GM12873 (cell line): ENCODE data around the gene SOAT2.

Source experiments
- TF ChIP-seq, protein P1 (sequence below): IDR thresholded peaks from 2 replicates; pipeline ENCODE4 v1.5.1; 2012; ENCODE audit warnings: low read depth, mild to moderate bottlenecking, moderate library complexity, low read length, control low read depth; ENCODE audit not compliant: insufficient read depth; ENCODE audit errors: missing control alignments

Gene SOAT2

DNA sequence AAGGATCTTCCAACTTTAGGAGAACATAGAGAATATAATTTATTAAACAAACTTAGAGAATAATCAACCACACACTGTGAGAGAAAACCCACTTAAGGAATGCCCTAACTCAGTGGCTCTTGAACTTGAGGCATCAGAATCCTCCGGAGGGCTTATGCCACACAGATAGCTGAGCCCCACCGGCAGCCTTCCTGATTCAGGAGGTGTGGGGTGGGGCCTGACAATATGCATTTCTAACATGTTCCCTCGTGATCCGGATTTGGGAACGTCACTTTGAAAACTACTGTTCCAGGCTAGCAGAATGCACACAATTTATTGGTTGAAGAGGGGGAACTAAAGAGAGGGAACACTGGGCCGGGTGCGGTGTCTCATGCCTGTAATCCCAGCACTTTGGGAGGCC is 2.0 kb upstream of the SOAT2 start:
- TF ChIP-seq, protein P1, sequence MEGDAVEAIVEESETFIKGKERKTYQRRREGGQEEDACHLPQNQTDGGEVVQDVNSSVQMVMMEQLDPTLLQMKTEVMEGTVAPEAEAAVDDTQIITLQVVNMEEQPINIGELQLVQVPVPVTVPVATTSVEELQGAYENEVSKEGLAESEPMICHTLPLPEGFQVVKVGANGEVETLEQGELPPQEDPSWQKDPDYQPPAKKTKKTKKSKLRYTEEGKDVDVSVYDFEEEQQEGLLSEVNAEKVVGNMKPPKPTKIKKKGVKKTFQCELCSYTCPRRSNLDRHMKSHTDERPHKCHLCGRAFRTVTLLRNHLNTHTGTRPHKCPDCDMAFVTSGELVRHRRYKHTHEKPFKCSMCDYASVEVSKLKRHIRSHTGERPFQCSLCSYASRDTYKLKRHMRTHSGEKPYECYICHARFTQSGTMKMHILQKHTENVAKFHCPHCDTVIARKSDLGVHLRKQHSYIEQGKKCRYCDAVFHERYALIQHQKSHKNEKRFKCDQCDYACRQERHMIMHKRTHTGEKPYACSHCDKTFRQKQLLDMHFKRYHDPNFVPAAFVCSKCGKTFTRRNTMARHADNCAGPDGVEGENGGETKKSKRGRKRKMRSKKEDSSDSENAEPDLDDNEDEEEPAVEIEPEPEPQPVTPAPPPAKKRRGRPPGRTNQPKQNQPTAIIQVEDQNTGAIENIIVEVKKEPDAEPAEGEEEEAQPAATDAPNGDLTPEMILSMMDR: no peak

DNA sequence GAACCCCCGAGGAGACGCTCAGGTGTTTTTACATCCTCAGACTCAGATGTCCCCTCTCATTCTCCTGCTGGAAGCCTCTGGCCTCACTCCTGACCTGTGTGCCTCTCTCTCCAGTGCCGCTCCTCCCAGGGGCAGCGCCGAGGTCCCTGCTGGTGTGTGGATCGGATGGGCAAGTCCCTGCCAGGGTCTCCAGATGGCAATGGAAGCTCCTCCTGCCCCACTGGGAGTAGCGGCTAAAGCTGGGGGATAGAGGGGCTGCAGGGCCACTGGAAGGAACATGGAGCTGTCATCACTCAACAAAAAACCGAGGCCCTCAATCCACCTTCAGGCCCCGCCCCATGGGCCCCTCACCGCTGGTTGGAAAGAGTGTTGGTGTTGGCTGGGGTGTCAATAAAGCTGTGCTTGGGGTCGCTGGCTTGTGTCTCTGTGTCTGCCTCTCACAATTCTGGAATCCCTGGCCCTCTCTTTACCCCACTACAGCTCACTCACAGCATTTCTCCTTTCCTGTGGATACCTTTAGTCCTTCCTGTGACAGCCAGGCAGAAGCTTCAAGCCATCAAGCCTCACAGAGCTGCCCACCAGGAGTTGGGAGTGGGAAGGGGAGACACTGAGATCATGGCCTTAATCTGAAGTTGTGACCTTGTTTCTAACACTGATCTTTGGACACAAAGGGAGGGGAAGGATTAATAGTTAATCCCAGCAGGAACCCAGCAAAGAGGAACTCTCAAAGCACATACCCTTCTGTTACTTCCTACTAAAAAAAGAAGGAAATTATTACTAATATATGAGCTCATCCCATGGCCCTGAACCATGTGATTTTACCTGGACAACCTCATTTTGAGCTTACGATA is 1.1 kb upstream of the SOAT2 start:
- TF ChIP-seq, protein P1: no peak

DNA sequence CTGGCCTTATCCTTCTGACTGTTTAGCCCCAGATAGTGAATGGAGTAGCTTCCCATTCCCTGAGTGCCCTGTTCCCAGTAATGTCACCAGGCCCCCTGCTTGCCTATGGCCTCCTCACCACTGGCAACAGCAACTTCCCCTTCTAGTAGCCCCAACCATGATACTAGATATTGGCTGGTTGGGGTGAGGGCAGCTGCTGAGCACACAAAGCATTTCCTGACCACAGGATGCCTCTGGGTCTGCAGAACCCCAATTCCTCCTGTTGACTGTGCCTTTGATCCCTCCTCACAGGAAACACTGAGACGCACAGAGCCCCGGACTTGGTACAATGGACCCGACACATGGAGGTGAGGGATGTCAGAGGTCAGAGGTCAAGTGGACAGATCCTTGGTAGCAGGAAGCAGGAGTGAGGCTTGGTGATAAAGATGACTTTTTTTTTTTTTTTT is 597 bp downstream of the SOAT2 start:
- TF ChIP-seq, protein P1: no peak

DNA sequence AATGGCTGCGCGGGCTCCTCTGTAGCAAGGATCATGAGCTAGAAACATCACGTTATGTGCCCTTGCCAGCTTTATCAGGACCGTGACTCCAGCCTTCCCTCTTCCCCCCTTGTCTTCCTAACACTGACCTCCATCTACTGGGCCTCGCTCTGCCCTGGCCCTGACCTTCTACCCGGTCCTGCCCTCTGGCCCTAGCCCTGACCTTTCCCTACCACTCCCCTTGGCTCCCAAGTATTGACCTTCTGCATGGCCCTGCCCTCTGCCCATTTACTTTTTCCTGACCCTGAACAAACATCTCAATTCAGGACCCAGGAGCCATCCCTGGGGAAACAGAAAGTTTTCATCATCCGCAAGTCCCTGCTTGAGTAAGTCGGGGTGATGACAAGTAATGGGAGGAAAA is 2.0 kb downstream of the SOAT2 start:
- TF ChIP-seq, protein P1: no peak

DNA sequence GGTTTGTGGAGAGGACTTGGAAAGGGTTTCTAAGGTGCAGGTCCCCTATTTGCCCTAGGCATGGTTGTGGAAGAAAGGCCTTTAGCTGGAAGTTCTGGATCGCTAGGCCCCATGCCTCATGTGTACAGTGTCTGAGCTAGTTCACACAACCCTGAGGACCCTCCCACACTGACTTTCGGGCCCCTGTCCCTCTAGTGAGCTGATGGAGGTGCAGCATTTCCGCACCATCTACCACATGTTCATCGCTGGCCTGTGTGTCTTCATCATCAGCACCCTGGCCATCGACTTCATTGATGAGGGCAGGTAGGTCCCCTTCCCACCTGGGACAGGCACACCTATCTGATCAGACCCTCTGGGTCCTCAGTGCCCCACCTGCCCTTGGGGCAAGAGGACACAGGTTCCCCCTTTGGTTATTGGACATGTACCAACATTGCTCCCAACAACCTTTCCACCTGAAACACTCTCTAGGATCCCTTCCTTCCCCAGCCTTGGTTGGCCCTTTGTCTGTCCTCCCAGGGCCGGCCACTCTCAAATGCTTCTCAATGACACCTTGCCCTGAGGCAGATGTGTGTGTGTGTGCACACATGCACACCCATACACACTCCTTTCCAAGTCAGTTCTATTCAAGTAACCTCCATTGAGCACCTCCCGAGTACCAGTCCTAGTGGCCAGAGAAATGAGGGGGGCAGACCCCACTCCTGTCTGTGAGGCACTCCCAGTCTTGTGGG is 2.6 kb downstream of the SOAT2 start:
- TF ChIP-seq, protein P1: no peak

DNA sequence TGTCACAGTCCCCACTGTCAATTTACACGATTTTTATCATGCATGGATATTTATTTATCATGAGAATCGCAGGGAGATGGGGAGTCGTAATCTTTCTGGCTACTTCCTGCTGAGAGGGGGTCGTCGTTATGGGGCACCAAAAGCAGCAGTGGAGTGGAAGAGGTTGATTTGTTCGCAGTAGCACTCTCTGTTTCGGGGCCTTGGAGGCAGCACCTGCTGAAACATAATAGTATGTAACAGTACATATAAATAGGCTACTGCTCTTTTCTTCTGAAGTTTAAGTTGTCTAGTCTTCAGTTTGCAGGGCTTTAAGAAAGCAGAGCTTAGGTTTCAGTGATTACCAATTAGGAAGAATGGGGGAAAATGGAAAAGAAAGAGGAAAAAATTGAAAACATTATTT is 3.8 kb downstream of the SOAT2 start:
- TF ChIP-seq, protein P1: no peak

DNA sequence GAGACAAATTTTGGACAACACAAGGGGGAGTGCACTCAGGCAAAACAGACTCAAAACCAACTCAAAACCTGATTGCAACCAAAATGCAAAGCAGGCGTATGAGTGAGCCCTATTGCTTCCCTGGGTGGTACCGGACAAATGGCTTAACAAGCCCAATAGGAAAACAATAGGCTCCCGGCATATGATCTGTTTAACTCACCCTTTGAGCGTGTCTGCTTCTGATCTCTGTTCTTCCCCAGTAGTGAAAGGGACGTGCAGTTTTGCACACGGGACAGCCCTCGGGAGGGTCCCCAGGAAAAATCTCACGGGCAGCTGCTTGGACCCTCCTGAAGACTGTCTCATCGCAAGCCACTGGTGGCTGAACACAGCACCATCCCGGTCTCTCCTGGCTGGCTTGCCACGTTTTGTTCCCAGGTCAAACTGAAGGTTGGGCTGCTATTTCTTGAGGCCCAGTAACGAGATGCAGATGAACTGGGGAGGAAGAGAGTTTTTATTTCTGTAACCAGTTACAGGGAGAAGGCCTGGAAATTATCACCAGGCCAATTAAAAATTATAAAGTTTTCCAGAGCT is 9.9 kb downstream of the SOAT2 start:
- TF ChIP-seq, protein P1: no peak
